NOMO-1 treated with DMSO at 0.1 percent for 48 hours (cell line): ENCODE data around the gene FCRL2.
A peak's percentile ranks its signal among the peaks of the same experiment; 100 is the strongest.

Experiments used
- DNase-seq: peaks from one replicate; lab custom pipeline; 2025; ENCODE audit not compliant: unreplicated experiment; lab: John Stamatoyannopoulos, UW

The FCRL2 gene, protein sequence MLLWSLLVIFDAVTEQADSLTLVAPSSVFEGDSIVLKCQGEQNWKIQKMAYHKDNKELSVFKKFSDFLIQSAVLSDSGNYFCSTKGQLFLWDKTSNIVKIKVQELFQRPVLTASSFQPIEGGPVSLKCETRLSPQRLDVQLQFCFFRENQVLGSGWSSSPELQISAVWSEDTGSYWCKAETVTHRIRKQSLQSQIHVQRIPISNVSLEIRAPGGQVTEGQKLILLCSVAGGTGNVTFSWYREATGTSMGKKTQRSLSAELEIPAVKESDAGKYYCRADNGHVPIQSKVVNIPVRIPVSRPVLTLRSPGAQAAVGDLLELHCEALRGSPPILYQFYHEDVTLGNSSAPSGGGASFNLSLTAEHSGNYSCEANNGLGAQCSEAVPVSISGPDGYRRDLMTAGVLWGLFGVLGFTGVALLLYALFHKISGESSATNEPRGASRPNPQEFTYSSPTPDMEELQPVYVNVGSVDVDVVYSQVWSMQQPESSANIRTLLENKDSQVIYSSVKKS

DNA sequence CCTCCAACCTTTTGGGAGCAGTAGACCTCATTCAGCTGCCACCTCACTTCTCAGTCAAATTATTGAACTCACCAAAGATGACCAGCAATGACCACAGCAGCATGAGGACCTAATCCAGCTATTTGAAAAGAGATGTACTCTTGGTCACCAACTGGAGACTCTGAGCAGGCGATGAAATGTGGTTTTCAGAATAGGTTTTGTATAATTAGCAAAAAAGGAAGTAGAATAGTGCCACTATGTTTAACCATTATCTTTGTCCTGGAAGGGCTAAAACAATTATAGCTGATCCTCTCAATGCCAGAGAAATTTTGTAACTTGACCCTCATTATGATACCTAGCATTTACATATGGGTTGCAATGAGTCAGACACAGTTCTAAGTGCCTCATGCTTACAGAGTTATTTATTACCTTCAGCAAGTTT is at the start of gene FCRL2:
TSS of gene FCRL2 (minus strand) at position 162 of the 421 bp plus-strand sequence. CDS start at position 103, 59 bp downstream.
- peak; percentile 97 for DNase-seq

DNA sequence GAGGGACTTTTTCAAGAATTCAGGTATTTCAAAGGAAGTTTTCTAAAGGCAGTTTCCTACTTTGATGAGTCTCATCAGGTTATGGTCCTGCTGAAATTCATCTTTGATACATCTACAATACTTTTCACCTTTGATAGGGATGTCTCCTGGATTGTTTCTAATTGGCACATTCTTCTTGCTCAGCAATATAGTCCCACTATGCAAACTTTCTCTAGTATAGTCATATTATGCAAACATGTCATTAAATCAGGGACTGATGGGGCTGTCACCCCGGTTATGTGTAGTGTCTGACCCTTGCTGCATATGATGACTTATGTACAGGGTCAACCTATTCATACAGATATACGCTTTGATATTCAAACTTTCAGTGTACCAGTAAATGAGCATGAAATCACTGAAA is 43.4 kb upstream of the FCRL2 start:
- no peak for DNase-seq

DNA sequence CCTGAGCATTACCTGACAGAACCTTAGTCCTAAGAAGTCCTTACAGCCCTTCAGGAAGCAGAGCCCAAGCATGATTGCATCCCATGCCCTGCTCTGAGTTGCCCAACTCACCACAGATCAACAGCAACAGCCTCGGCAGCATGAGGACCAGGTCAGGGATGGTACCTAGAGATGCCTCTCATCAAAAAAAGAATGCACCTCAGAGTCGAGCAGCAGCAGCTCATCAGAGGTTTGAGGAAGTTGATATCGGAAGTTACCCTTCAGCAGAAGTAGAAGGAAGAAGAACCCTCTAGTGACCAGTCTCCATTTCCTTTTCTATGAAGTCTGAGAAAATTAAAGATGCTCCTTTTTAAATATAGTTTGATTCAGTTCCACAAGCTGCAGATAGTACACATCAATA is 43.0 kb upstream of the FCRL2 start, which contains the start of gene FCRL1:
TSS of gene FCRL1 (minus strand) at position 225 of the 400 bp plus-strand sequence. CDS start at position 142, 83 bp downstream.
- peak; percentile 77 for DNase-seq

DNA sequence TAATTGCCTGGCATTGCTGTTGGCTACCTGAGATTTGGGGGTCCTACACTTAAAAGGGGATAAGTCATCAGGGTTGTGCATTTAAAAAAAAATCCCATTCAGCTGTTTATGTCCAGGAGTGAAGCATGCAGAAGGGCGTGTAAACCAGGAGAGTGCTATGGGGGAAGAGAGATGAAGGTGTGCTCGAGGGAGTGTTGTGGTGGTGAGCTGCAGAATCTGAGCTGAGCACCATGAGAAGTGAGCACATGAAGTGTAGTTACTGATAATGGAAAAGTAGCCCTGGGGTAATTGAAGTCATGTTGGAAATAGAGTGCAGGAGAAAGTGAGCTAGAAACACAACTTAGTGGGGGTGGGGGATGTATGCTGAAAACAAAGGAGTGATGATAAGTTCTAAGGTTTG is 42.3 kb upstream of the FCRL2 start:
- no peak for DNase-seq

DNA sequence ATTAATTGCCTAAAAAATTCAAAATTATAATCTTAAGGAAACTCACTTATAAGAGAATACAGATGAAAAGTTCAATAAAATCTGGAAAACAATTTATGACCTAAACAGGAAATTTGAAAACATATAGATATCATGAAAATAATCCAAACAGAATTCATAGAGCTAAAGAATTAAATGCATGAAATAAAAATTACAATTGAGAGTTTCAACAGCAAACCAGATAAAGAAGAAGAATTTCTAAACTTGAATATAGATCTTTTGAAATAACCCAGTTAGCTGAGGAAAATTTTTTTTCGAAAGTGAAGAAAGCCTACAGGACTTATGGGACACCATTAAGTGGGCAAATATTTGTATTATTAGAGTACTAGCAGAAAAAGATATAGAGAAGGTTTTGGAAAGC is 36.3 kb upstream of the FCRL2 start:
- no peak for DNase-seq

DNA sequence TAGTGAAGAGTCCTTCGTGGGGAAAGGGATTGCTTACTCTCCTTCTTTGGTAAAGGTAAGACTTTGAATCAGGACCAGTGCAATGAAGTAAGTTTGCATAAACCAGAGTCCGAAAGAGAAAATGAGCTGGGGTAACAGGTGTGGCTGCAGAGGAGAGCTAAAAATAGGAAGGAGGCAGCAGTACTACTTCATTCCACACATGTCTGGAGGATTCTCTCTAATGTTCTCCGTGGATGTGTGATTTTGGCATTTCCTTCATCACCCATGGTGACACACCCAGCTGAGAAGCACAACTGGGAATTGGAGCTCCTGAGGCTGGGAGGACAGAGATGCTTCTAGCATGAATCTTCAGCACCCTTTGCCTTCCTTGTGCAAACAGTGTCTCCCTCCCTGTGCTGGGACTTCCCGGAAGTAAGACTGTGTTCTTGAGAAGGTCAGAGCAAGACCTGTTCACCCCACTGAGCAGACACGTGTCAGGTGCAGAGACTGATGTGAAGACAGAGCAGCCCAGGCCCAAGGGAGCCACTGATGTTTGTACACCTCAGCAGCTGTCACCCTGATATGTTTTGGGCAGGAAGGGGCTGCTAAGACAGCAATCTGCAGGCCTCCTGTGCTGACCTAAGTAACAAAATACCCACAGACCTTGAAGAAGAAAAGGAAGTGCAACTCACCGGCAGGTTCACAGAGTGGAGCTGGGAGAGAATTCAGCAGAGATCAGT is 29.7 kb upstream of the FCRL2 start:
- DNase-seq, result peak; percentile 30

DNA sequence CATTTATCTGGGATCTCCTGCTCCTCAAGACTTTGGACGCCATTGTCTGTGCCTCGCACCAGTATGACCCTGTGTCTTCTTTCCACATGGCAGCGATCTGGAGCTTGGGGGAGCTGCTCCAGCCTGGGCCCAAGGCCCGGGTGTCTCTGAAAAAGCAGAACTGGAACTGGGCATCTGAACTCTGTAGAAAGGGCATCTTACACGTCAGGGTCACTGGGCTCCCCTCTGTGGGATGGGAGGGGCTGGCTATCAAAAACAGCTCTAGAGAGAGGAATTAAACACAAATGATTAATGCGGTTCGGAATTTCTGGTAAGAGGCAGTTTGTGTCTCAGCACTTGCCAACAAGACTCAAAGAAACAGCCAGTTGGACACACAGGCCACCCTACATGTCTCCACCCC is 26.9 kb upstream of the FCRL2 start:
- peak; percentile 35 for DNase-seq

DNA sequence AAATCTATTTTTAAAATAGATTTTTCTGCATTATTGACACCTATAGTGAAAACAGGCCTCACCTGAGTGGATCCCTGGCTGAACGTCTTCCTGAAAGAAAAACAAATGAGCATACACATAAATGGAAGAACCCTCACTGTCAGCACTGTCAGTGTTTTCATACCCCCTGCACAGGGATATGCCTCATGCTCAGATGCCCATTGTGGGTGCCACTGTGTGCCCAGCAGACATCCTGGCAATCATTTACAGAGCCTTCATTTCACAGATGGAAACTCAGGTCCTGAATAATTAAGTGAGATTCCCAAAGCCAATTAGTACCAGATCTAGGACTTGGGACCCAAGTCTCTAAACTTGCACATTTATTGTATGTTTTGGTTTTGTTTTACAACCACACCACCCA is 23.1 kb upstream of the FCRL2 start:
- no peak for DNase-seq

DNA sequence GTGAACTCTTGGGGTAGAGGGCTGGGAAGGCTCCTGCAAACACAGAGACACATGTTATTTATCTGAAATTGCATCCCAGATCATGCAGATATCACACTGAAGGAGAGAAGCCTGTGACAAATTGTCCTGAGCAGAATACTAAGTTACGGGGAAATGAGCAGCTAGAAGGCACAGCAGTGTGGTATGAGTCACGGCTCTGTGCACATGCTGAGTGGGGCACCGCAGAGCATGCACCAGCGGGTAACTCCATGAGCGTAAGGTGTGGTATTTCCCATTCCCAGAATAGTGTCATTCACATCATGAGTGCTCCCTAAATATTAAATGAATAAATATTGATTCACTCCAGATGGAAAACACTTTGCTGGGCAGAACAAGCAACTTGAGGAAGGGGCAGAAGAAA is 21.3 kb upstream of the FCRL2 start:
- DNase-seq, result no peak

DNA sequence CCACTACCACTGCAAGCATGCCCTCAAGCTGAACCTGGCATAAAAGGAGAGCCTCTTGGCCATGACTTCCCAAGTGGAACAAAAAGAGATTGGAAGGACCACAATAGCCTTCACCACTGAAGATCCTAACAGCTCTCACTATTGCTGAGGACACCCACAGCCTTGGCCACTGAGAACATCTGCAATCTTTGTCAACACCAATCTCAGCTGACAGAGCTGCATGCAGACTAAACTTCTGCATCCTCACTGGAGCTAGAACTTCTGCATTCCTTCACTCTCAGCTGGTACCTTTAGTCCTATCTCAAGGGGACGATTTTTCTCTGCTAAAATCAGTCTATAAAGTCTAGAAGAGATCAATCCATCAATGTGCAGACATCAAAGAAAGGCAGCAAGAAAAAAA is 8.3 kb upstream of the FCRL2 start:
- DNase-seq, result no peak

DNA sequence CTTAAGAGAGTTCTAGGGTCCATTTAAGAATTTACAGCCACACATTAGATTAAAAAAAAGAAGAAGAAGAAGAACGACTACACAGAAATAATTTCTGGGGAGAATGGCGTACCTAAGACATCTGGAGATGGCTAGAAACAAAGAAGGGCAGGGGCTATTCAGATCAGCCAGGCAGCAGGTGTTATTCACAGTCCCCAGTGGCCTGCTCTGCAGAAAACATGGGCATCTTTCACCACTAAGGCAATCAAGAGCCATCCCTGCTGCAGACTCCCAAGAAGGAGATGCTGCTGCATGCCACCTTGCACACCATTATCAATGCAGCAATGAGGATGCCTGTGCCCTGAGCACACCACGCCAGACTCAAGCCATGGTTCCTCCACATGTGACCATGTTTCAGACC is 7.9 kb upstream of the FCRL2 start:
- no peak for DNase-seq

DNA sequence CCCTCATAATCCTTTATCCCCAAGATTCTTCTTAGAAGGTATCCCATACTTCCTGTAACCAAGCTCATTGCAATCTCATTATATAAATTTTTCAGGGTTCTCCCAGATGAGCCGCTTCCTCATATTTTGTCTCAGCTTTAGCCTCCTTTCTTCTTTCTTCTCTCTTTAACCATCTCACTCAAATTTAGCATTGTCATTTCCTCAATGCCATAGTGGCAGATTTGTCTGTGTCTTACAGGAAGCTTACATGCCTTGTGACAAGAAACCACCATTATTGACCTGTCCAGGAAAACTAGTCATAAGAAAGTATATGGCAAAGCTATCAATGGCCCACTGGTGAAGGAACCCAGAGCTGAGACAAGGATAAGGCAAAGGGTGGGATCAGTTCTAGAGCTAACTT is 6.0 kb upstream of the FCRL2 start:
- DNase-seq, result peak; percentile 79

DNA sequence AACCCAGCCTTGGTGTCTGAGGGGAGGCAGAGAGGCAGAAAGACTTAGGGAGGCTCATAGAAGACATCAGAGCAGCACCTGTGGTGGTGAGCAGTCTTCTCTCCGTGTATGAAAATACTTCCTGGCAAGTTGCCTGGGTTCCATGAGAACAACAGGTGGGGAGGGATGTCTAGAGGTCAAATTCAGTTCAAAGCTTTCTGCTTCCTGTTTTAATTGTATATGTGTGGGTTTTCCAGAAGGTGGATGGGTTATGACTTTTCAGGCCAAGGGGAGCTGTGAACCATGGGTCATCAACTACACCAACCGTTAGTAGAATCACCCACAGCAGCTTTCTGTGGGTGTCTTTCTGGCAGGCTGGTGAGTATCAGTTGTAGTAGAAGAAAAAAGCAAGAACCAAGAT is 4.1 kb upstream of the FCRL2 start:
- no peak for DNase-seq

DNA sequence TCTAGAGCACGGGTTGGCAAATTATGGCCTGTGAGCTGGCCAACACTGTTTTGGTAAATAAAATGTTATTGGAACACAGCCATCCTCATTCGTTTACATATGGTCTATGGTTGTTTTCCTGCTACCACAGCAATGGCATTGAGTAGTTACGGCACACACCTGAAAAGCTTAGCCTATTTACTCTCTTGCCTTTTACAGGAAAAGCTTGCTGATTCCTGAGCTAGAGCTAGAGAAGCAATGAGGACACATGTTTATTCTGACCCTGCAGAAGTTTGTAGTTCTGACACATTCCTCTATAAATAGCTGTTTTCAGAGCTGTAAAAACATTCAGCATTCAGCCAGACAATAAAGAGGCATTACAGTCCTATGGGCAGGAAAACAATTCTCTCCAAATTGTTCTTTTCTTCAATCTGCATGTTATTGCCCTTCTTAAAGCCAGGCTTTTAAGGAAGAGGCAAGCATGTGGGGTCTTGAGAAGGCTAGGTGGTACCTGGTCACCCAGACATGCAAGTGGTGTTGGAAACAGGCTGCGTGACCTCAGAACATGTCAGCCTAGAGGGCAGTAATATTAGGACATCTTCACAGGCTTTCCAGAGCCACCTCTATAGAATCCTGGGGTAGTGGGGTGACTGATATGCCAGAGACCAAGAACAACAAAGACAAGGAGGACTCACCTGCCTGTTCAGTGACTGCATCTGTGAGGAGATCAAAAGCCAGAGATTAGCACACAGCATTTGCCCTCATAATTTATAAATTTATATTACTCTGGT is 1.6 kb downstream of the FCRL2 start:
- DNase-seq, result no peak

DNA sequence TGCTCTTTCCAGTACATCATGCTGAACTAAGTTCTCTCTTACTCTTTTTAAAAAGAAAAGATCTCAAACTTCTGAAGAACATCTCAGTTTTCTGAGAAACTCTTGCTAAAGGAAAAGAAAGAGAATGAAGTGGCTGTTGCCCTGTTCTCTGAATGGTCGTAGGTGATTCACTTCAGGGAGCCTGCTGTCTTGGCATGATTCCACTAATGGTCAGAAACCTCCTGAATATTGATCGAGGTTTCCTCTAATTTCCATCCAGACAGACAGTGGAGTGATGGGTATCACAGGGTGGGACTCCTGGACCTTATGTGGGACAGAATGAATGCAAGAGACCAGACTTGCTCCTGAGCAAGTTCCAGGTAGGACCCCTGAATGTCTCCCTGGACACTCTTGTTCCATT is 2.5 kb downstream of the FCRL2 start:
- no peak for DNase-seq

DNA sequence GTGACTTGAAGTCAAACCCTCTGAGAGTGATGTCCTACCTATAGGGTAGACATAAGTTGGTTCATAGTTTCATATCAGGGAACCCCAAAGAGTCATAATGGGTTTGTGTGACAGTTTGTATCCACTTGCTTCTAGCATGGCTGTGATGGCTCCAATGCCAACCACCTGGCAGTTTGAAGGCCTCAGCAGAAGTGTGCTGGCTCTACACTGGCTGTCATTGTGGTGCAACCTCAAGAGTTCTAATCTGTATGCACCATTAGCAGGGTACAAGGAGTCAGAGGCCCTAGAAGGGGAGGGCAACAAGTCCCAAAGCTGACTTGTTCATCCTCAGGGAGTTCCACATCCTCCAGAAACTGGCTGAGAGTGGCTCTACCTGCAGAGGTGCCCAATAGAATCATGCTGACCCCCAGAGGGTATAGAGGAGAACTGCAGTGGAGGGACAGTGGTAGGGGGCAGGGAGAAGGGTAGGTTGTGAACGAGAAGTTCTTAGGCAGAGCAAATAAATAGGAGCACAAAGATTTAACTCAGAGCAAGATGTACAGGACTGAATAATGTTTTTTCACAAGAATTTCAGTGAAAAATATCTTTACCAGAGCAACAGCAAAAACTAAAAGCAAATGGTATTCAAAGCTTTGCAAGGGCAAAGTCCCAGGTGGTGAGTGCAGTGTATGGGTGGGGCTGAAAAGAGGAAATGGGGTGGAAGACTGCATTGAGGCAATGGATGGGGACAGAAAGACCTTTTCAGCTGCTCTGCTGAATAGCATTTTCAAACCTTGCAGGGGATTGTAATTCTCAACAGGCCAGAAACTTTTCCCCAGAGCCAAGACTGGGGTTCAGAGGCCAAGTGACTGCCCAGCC is 3.2 kb downstream of the FCRL2 start:
- DNase-seq, result peak; percentile 79

DNA sequence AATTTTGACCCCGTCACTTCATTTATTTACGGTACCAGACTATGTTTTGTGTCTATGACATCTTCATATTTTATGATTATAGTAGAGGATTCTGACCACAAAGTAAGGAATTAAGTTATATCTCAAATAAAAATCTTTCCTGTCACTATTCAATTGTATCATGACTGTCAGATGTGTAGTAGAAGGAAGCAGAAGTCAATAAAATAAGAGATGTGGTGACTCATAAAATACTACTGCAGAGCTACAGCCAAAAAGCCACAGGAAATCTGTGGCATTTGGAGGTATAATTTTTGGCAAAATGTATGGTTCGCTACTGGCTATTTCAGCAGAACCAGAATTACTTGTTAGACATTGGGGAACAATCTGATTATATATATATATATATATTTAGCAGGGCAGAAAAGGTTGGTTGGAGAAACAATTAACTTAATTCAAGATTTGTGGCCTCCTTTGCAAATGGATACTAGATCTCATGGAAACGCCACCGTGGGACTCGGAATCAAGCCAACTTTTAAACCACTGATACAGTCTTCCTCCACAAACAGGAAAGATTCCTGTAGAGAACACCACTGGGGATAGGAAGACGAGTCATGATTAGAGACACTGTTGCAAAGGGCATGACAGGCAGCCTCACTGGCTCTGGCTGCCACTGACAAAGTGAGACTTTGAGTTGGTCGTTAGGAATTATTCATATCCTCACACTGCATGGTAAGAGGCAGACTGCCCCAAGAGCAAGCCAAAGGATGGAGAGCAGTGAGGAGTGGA is 5.1 kb downstream of the FCRL2 start:
- DNase-seq, result peak; percentile 82

DNA sequence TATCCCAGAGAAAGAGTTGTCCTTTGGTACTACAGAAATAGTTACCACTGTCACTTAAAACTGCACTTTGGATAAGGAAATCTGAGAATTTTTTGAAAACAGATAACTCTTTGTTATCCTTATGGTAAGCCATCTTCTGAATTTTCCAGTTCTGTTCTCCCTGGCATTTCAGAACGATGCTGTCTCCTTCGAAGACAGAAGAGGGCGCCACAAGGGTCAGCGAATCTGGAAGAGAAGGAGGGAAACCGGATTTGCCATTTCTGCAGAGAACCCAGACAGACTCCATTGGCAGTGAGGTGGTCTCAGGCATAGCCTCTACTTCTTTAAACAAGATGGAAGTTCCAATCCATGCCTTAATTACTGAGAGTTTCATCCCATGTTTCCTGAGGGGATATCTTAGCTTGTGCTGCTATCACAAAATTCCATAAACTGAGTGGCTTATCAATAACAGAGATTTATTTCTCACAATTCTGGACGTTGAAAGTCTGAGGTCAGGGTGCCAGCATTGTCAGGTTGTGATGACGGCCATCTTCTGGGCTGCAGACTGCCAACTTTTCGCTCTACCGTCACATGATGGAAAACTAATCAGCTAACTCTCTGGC is 6.4 kb downstream of the FCRL2 start:
- DNase-seq, result no peak

DNA sequence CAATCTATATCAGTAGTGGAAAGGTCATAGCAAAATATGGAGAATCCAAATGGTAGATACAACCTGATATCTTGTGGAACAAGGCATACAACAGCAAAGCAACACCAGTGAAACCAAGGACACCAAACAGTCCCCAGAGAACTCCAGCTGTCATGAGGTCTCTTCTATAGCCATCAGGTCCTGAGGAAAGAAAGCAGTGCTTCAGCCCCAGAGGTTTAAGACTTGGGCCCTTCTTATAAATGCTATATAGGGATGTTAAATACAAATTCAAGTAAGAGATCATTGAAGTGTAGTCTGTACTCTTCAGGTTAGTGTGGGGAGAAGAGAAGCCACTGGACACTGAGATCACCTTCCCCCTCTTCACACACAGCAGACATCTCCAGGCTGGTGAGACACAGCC is 10.1 kb downstream of the FCRL2 start:
- DNase-seq, result no peak
